Tibial nerve (tissue), 3 donors: ENCODE results near the gene CASKIN2.

Experiments used
- POLR2A ChIP-seq, 2 donors: fragments of 450-650 bp; IDR thresholded peaks; one replicate each; pipeline ENCODE4 v1.6.1; 2017; ENCODE audit warnings: antibody characterized with exemption in 2 of 2, mild to moderate bottlenecking in 2 of 2, moderate library complexity in 2 of 2
- TF ChIP-seq, protein P1 (sequence below), 5 experiments: fragments of 200-600 bp in 3 of 5; fragments of 450-650 bp in 2 of 5; sonication (generic) in 3 of 5; IDR thresholded peaks; one replicate each; pipeline ENCODE4 v1.5.1; 2016 to 2019; ENCODE audit warnings: antibody characterized with exemption in 5 of 5, mild to moderate bottlenecking in 3 of 5, moderate library complexity in 2 of 5

DNA sequence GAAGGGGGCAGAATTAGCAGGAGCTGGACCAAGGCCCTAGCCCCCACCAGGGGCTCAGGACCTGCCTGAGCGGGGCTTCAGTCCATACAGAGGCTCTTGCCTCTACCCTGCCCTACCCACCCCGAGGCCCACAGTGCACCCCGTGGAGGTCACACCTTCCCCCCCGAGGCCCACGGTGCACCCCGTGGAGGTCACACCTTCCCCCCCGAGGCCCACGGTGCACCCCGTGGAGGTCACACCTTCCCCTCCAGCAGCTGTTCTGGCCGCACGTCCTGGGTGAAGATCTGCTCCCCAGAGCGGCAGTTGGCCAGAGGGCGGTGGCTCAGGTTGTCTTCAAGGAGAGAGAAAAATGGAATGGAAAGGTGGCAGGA, 11.4 kb downstream of the CASKIN2 start:
- no peak for TF ChIP-seq POLR2A (IDR thresholded peaks at IDR 0.05)
- TF ChIP-seq, protein P1, sequence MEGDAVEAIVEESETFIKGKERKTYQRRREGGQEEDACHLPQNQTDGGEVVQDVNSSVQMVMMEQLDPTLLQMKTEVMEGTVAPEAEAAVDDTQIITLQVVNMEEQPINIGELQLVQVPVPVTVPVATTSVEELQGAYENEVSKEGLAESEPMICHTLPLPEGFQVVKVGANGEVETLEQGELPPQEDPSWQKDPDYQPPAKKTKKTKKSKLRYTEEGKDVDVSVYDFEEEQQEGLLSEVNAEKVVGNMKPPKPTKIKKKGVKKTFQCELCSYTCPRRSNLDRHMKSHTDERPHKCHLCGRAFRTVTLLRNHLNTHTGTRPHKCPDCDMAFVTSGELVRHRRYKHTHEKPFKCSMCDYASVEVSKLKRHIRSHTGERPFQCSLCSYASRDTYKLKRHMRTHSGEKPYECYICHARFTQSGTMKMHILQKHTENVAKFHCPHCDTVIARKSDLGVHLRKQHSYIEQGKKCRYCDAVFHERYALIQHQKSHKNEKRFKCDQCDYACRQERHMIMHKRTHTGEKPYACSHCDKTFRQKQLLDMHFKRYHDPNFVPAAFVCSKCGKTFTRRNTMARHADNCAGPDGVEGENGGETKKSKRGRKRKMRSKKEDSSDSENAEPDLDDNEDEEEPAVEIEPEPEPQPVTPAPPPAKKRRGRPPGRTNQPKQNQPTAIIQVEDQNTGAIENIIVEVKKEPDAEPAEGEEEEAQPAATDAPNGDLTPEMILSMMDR (IDR thresholded peaks at IDR 0.05) = no peak
